Neural cell (in vitro differentiated cells): ENCODE results near the gene CYP2D6. TPM values are rescaled to one million over a fixed set of nuclear protein-coding genes. Genes with fewer than 3 reads are reported as not detected.
"Not testable (repeated sequence)": the region's sequence is repeated elsewhere in the genome, so short reads cannot be mapped to it uniquely, and the experiment has no call there.

Experiments
- H2AFZ ChIP-seq: fragments of 200-600, 300-800 bp; sonication (generic), shearing (Covaris generic); 2 replicates; pipeline ENCODE4 v1.6.0; 2014; ENCODE audit warnings: low read depth, mild to moderate bottlenecking, antibody characterized with exemption, low read length, moderate library complexity
- H3F3A ChIP-seq: fragments of 200-600 bp; shearing (Covaris generic); 2 replicates; pipeline ENCODE4 v1.6.1; 2016; ENCODE audit warnings: mild to moderate bottlenecking, moderate library complexity, mixed read lengths, antibody characterized with exemption, low read length; ENCODE audit not compliant: insufficient read depth, poor library complexity, severe bottlenecking
- H3K27ac ChIP-seq: fragments of 200-600, 300-800 bp; sonication (generic), shearing (Covaris generic); 2 replicates; pipeline ENCODE4 v1.5.1; 2014; ENCODE audit warnings: mild to moderate bottlenecking, low read length, moderate library complexity
- H3K27me3 ChIP-seq: fragments of 300-800, 200-600 bp; sonication (generic), shearing (Covaris generic); 2 replicates; pipeline ENCODE4 v1.6.0; 2014; ENCODE audit warnings: mild to moderate bottlenecking, low read depth, low read length, moderate library complexity; ENCODE audit not compliant: insufficient read depth
- H3K36me3 ChIP-seq: fragments of 300-800, 200-600 bp; sonication (generic), shearing (Covaris generic); 2 replicates; pipeline ENCODE4 v1.5.1; 2014; ENCODE audit warnings: mild to moderate bottlenecking, antibody characterized with exemption, low read length, moderate library complexity; ENCODE audit not compliant: insufficient read depth
- H3K4me2 ChIP-seq: fragments of 300-800, 200-600 bp; sonication (generic), shearing (Covaris generic); 2 replicates; pipeline ENCODE4 v1.6.0; 2014; ENCODE audit warnings: mild to moderate bottlenecking, low read length
- H3K4me3 ChIP-seq: fragments of 300-800, 200-600 bp; sonication (generic), shearing (Covaris generic); 2 replicates; pipeline ENCODE4 v1.5.1; 2014; ENCODE audit warnings: mild to moderate bottlenecking, low read length, moderate library complexity
- H3K79me2 ChIP-seq: fragments of 200-600 bp; shearing (Covaris generic); replicated peaks from 2 replicates; pipeline ENCODE4 v1.6.0; 2014; ENCODE audit warnings: mild to moderate bottlenecking, low read length, moderate library complexity; ENCODE audit not compliant: insufficient read depth
- H3K9ac ChIP-seq: fragments of 300-800, 200-600 bp; sonication (generic), shearing (Covaris generic); 2 replicates; pipeline ENCODE4 v1.6.1; 2016; ENCODE audit warnings: mild to moderate bottlenecking, low read length, mixed read lengths
- H3K9me2 ChIP-seq: fragments of 200-600 bp; shearing (Covaris generic); 2 replicates; pipeline ENCODE4 v1.6.1; 2016; ENCODE audit warnings: mild to moderate bottlenecking, low read length, mixed read lengths; ENCODE audit not compliant: insufficient read depth
- H3K9me3 ChIP-seq: fragments of 200-600, 300-800 bp; sonication (generic), shearing (Covaris generic); 2 replicates; pipeline ENCODE4 v1.6.1; 2016; ENCODE audit warnings: mild to moderate bottlenecking, mixed run types, low read length, moderate library complexity, mixed read lengths
- H4K20me1 ChIP-seq: fragments of 200-600 bp; shearing (Covaris generic); 2 replicates; pipeline ENCODE4 v1.6.1; 2016; ENCODE audit warnings: mild to moderate bottlenecking, mixed run types; ENCODE audit not compliant: insufficient read depth
- EP300 ChIP-seq: fragments of 450-650 bp; conservative IDR thresholded peaks from 2 replicates; pipeline ENCODE4 v1.6.1; 2014; ENCODE audit warnings: antibody characterized with exemption, mild to moderate bottlenecking, moderate library complexity; ENCODE audit not compliant: poor library complexity, severe bottlenecking
- EZH2 ChIP-seq: fragments of 200-600, 300-800 bp; shearing (Covaris generic), sonication (generic); IDR thresholded peaks from 2 replicates; pipeline ENCODE4 v1.6.1; 2014; ENCODE audit warnings: antibody characterized with exemption, low read length, borderline replicate concordance, mild to moderate bottlenecking; ENCODE audit not compliant: insufficient read depth, poor library complexity, severe bottlenecking
- MXI1 ChIP-seq: fragments of 450-650 bp; conservative IDR thresholded peaks from 2 replicates; pipeline ENCODE4 v1.6.1; 2014; ENCODE audit warnings: antibody characterized with exemption, mild to moderate bottlenecking; ENCODE audit not compliant: poor library complexity, severe bottlenecking
- POLR2AphosphoS5 ChIP-seq: IDR thresholded peaks from 2 replicates; pipeline ENCODE4 v1.6.1; 2012
- RAD21 ChIP-seq: fragments of 450-650 bp; conservative IDR thresholded peaks from 2 replicates; pipeline ENCODE4 v1.6.1; 2014; ENCODE audit warnings: antibody characterized with exemption, mild to moderate bottlenecking, moderate library complexity
- REST ChIP-seq: IDR thresholded peaks from 2 replicates; pipeline ENCODE4 v1.6.1; 2012; ENCODE audit warnings: borderline replicate concordance
- SMC3 ChIP-seq: fragments of 450-650 bp; conservative IDR thresholded peaks from 2 replicates; pipeline ENCODE4 v1.6.1; 2014; ENCODE audit warnings: antibody characterized with exemption, mild to moderate bottlenecking, moderate library complexity; ENCODE audit not compliant: poor library complexity
- TAF1 ChIP-seq: IDR thresholded peaks from 2 replicates; pipeline ENCODE4 v1.6.1; 2012; ENCODE audit warnings: low read depth
- polyA minus RNA-seq: library from RNA; depleted of rRNA, polyadenylated mRNA; stranded (reverse); fragments of >200 nt; gene quantifications from 2 replicates; pipeline ENCODE4 v1.2.3, GENCODE V29; 2014
- polyA plus RNA-seq: library from polyadenylated mRNA; depleted of rRNA; stranded (reverse); fragments of >200 nt; gene quantifications from 2 replicates; pipeline ENCODE4 v1.2.3, GENCODE V29; 2014
- TF ChIP-seq, protein P1 (sequence below): fragments of 450-650 bp; IDR thresholded peaks from 2 replicates; pipeline ENCODE4 v1.5.1; 2014; ENCODE audit warnings: antibody characterized with exemption, mild to moderate bottlenecking, moderate library complexity; ENCODE audit not compliant: poor library complexity, severe bottlenecking

The CYP2D6 gene
- 11.5 and 14.2 TPM in 2 replicates for polyA plus RNA-seq
- 4.1 TPM in 2 replicates for polyA minus RNA-seq

GRCh38 chr22:42130639-42131431, at the start of gene CYP2D6:
CYP2D6 (minus strand) TSS chr22:42130810; CDS start chr22:42130791, 19 bp downstream.
- not testable (repeated sequence) for H3K9me3 ChIP-seq, H3K27ac ChIP-seq, H2AFZ ChIP-seq, H3K4me3 ChIP-seq, H3K36me3 ChIP-seq, H3K9me2 ChIP-seq, H3K27me3 ChIP-seq, H3F3A ChIP-seq, H3K4me2 ChIP-seq, H4K20me1 ChIP-seq, H3K79me2 ChIP-seq, H3K9ac ChIP-seq

DNA sequence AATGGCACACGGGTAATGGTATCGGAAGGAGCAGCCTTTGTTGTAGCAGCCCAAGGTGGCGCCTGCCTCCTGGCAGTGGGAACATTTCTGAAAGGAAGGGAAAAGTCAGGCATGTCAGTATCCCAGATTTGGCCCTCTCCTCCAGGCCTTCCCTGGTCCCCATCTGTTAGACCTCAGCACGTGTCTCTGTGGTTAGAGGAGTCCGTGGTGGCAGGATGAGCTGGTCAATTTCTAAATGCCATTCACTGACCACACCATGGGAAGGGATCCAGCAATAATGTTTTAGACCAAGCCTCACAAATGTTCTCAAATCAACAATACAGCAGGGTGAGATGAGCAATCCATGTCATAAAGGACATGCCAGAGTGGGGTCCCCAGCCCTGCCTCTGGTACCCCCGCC, 49.0 kb upstream of the CYP2D6 start:
- peak overlapping the region; percentile 65 for H3K27ac ChIP-seq
- H3K4me2 ChIP-seq = no peak overlapping the region
- H3K9me3 ChIP-seq = no peaks in the 10 kb centered on the region
- no peak overlapping the region for H2AFZ ChIP-seq
- H3F3A ChIP-seq = no peaks in the 10 kb centered on the region
- H4K20me1 ChIP-seq = no peaks in the 10 kb centered on the region
- no peaks in the 10 kb centered on the region for H3K9me2 ChIP-seq
- H3K79me2 ChIP-seq = peaks cover 20% of the 10 kb centered on the region
- peaks cover 7% of the 10 kb centered on the region for H3K36me3 ChIP-seq
- H3K9ac ChIP-seq = no peak overlapping the region
- no peak for TF ChIP-seq REST
- no peak for TF ChIP-seq TAF1
- TF ChIP-seq EP300 = no peak
- TF ChIP-seq MXI1 = no peak
- no peak for TF ChIP-seq RAD21
- TF ChIP-seq, protein P1, sequence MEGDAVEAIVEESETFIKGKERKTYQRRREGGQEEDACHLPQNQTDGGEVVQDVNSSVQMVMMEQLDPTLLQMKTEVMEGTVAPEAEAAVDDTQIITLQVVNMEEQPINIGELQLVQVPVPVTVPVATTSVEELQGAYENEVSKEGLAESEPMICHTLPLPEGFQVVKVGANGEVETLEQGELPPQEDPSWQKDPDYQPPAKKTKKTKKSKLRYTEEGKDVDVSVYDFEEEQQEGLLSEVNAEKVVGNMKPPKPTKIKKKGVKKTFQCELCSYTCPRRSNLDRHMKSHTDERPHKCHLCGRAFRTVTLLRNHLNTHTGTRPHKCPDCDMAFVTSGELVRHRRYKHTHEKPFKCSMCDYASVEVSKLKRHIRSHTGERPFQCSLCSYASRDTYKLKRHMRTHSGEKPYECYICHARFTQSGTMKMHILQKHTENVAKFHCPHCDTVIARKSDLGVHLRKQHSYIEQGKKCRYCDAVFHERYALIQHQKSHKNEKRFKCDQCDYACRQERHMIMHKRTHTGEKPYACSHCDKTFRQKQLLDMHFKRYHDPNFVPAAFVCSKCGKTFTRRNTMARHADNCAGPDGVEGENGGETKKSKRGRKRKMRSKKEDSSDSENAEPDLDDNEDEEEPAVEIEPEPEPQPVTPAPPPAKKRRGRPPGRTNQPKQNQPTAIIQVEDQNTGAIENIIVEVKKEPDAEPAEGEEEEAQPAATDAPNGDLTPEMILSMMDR = no peak
- TF ChIP-seq POLR2AphosphoS5 = no peak
- no peak for TF ChIP-seq SMC3
- TF ChIP-seq EZH2 = no peak
- no peak overlapping the region for H3K4me3 ChIP-seq
- no peaks in the 10 kb centered on the region for H3K27me3 ChIP-seq
